HG02588 (cell line): ENCODE data around the gene FOSL1.
A peak's percentile ranks its signal among the peaks of the same experiment; 100 is the strongest.
"Not testable (repeated sequence)": the region's sequence is repeated elsewhere in the genome, so short reads cannot be mapped to it uniquely, and the experiment has no call there.

Source experiments
- ATAC-seq: cut with Tn5 transposase; IDR thresholded peaks from one replicate; pipeline ENCODE4 v1.9.1; 2021; ENCODE audit warnings: mild to moderate bottlenecking, moderate library complexity; ENCODE audit not compliant: unreplicated experiment

Gene FOSL1

DNA sequence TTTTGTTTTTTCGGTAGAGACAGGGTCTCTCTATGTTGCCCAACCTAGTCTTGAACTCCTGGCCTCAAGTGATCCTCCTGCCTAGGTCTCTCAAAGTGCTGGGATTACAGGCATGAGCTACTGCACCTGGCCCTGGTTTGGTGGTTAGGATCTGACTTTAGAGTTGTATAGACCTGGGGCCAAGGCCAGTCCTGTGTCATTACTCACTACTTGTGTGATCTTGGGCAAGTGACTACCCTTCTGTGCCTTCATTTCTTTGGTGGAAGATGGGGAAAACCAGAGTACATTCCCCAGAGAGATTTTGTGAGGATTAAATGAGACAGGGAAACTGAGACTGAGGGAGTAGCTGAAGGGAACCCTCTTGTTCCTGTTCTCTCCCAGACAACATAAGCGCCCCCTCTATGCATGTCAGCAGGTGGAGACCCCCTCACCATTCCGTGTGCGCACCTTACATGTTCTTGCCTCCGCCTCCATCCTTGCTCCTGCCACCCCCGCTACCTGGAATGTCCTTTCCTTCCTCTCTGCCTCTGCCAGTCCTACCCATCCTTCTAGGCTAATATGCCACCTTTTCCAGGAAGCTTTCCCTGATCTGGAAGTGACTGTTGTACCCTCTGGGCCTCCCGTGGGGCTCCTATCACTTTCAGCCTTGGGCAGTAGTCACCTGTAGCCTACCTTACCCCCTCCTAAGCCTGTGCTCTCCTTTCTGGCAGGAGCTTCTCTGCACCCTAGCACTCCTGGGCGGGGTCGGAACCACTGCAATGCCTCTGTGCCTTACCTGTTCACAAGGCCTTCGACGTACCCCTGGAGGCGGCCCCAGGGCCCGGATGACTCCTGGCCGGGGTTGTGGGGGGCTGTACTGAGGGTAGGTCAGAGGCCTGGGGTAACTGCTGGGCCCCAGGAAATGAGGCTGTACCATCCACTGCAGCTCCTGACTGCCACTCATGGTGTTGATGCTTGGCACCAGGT lies 3.9 kb downstream of the FOSL1 start:
- ATAC-seq, result no peak

DNA sequence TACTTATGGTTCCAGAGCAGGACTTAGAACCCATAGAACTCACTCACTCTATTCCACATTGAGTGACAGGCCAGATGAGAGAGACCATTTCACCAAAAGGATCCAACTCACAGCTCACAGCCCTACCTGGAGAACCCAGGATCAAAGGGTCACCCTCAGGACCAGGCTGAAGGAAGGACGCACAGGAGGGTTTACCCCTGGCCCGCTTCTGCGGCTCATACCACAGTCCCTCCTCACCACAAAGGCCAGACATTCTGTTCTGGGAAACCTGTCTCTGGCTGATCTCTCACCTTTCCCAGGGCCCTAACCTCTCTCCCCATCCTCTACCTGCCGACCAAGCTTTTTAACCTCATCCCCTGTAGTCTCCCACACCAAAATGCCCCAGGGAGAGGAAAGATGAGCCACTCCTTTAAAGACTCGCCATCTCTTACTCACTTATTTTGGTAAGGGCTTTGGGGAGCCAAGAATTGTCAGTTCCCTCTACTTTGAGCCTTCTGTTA lies 4.7 kb downstream of the FOSL1 start:
- no peak for ATAC-seq

DNA sequence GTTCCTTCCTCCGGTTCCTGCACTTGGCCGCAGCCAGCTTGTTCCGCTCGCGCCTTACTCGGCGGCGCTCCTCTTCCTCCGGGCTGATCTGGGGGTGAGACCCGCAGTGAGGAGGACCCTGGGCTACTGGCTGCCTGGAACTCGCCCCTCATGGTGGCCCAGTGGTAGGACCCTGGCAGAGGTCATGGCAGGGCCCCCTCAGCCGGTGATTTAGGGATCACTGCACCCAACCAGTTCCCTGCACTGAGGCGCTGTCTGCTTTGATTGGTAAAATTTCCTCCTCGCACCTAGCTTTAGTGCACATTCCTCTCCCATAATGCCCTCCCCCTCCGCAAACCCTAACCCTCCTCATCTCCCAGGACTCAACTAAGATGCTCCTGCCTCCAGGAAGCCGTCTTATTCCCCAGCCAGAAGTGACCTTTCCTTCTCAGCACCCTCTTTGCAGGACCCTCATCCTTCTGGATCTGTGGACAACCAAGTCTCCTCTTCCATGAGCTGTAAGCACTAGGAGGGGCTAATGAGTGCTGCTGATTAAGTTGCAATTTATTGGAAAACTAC lies 6.1 kb downstream of the FOSL1 start:
- no peak for ATAC-seq

DNA sequence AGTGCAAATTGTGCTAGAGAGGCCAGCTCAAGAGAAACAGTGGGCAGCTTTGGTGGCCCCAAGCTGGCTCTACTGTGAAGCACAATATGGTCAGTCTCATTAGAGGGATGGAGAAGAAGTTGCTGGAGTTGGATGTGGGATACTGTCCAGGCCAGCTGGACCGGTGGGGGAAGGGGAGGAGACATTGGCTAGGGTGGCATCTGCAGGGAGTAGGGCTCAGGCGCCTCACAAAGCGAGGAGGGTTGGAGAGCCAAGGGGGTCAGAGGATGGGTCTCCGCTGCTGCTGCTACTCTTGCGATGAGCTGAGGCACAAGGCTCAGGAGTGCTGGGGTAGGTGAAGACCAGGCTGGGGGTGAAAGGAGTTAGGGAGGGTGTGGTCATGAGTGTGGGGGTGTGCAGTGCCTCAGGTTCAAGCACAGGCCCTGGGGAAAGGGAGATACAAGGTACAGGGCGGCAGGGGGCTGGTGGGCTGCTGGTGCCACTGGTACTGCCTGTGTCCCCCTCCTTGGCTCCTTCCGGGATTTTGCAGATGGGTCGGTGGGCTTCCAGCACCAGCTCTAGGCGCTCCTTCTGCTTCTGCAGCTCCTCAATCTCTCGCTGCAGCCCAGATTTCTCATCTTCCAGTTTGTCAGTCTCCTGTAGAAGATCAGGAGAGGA lies 7.4 kb downstream of the FOSL1 start:
- no peak for ATAC-seq

DNA sequence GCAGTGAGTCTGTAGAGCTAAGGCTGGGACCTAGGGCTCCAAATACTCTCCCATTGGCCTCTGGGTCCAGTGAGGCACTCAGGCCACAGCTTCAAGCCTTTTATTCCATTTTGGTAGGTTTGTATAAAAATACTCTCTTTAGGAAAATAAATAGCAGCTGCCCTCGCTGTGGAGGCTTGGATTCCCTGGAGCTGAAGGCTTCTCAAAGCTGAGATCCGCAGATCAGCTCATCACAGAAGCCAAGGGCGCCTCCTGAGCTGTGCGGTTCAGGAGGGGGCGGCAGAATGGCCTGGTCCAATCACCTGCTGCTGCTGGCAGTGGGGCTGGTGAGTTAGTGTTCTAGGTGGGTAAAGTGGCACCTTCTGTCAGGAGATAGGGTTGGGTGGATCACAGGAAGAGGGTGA lies 8.0 kb downstream of the FOSL1 start:
- not testable (repeated sequence) for ATAC-seq

DNA sequence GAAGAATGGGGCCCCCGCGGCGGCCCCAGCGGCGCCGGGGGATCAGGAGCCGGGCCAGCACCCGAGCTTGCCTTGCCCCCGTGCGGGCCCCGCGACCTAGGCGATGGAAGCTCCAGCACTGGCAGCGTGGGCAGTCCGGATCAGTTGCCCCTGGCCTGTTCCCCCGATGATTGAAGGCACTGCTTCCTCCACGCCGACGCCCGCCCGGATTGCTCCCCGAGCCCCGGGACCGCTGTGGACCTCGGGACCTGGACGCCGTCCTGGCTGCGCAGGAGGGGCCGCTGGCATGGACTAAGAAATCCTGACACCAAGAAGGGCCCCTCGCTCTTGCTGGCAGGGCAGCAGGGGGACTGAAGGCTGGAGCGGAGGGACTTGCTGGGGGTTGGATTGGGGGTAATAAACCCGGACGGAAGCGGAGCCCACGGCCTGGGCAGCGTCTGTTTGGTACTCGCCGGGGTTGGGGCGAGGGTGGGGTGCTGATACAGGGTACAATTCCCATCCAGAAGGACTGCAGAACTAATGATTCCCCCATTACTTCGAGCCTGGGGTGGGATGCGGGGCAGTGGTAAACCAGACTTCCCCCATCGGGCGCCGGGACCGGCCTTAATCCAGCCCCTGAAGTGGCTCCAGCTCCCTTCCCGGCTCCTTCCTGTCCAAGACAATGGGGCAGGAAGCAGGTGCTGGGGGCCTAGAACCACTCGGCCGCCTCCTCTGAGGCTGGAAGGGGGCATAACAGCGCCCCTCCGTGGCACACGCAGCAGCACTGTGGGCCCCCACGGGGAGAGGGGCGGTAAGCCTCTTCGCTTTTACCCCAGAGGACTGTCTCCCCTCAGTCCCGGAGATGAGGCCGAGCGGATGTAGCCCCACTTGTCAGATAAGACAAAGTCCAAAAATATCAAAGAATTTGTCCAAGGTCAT lies 8.7 kb downstream of the FOSL1 start:
- ATAC-seq, result no peak

DNA sequence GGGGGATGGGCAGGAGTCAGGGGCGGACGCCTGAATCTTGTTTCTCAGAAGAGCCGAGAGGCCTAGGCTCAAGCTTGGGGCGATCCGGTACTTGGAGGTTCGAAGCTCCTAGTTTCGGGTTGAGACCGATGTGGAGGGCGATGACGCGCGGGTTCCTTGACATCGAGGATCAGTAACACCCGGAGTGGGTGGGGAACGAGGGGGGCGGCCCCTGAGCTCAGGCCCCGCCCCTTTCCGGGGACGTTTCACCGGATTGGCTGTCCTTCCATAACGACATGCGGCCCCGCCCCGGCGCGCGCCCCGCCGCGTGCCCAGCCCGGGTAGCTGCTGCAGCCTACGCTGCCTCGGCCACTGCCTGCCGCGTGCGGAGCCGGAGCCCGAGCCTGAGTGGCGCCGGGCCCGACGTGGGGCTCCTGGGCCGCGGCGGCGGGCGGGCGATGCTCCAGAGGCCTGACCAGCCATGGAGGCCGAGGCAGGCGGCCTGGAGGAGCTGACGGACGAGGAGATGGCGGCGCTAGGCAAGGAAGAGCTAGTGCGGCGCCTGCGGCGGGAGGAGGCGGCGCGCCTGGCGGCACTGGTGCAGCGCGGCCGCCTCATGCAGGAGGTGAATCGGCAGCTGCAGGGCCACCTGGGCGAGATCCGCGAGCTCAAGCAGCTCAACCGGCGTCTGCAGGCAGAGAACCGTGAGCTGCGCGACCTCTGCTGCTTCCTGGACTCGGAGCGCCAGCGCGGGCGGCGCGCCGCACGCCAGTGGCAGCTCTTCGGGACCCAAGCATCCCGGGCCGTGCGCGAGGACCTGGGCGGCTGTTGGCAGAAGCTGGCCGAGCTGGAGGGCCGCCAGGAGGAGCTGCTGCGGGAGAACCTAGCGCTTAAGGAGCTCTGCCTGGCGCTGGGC lies 9.6 kb downstream of the FOSL1 start, which contains the start of gene CCDC85B:
Gene CCDC85B, plus strand, starts transcription at position 350 of the 895 bp plus-strand sequence. Its CDS starts 111 bp downstream, at position 461.
- ATAC-seq, result peak; percentile 49

DNA sequence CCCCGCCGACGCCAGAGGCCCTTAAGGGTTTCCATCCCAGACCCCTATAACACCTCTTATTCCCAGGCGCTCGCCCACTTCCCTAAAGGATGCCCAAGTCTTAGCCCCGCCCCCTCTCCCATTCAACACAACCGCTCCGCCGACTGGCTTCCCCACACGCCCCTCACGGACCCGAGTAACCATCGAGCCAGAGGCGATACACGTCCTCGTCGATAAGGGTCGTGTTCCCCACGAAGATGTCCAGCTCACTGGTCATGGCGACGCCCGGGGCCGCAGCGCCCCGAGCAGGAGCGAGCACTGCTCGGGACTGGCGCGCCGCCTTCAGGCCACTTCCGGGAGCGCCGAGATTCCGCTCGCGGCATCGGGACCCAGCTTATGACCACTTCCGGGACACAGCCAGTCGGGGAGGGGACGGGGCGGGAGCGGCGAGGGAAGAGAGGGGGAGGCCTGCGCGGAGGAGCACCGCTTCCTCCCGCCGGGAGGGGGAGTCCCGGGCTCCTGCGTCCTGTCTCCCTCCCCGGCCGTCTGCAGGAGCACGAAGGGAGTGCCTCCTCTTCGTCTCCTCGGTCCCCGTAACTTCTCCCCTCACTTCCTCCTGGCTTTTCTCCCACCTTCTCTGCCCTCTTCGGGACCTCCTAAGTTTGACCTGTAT lies 11.9 kb downstream of the FOSL1 start, which contains the start of gene FIBP:
Gene FIBP, minus strand, starts transcription at position 309 of the 652 bp plus-strand sequence. Its CDS starts 53 bp downstream, at position 256.
- peak; percentile 58 for ATAC-seq

DNA sequence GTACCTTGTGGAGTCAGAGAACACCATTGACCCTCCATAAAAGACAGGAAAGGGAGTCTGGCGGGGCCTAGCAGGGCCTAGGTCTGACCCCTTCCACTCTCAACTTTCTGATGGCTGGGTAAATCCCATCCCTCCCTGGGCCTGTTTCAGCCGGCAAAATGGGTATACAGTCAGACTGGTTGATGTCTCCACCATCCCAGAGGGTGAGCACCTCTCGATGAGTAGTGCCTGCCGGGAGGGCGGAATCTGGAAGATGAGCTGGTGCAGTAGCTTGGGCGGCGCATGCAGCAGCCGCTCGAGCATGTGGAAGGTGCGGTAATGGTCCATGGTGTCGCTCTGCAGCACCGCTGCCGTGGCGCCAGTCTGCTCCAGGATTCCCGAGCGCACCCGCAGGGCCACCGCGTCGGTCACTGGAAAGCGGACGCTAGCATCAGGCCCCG lies 12.4 kb downstream of the FOSL1 start:
- ATAC-seq, result no peak

DNA sequence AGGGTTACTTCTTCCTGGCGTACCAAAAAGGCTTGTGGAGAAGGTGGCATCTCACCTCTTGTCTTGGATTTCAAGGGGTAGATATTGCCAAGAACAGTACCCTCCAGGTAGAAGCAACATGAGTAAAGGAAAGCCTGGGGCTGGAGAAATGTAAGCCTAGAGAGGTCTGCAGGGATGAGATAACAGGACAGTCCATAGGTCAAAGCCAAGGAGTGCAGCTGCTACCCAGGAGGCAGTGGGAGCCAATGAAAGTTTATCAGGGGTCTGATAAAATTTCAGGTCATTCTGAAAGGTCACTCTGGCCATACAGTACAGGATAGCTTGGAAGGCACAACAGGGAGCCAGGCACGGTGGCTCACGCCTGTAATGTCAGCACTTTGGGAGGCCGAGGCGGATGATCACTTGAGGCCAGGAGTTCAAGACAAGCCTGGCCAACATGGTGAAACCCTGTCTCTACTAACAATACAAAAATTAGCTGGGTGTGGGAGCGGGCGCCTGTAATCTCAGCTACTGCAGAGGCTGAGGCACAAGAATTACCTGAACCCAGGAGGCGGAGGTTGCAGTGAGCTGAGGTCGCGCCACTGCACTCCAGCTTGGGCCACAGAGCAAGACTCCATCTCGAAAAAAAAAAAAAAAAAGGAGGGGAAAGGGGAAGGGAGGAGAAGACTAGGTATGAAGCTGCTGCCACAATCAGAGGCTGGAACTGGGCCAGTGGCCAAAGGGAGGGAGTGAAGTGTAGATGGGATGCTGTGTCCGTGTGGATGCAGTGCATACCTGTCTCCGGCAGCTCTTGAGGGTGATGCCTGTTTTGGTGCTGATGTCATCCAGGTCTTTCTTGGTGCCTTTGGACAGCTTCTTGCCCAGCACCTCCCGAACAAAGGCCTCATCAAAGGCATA lies 13.1 kb downstream of the FOSL1 start:
- no peak for ATAC-seq

DNA sequence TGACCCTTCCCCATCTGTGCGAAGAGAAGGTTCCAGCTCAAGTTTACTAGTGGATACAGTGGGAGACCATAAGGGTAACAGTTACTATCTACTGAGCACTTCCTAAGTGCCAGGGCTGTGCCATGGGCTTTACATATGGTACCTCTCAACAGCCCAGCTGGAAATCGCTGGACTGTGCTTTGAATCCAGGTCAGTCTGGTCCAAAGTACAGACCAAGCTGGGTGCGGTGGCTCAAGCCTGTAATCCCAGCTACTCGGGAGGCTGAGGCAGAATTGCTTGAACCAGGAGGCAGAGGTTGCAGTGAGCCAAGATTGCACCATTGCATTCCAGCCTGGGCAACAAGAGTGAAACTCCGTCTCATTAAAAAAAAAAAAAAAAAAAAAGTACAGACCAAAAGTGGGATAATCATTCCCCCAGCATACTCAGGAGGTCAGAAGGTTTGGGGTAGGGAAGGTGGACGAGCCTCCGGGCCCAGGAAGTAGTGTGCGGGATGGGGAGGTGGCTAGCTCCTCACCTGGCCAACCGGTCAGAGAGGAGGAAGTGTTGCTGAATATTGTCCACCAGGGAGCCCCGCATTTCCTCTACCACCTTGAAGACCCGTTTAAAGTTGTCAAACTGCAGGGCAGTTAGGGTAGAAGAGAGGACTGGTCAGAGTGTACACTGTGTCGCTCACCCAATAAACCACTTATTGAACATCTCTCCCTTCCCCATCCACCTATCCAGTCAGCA lies 14.2 kb downstream of the FOSL1 start:
- ATAC-seq, result no peak

DNA sequence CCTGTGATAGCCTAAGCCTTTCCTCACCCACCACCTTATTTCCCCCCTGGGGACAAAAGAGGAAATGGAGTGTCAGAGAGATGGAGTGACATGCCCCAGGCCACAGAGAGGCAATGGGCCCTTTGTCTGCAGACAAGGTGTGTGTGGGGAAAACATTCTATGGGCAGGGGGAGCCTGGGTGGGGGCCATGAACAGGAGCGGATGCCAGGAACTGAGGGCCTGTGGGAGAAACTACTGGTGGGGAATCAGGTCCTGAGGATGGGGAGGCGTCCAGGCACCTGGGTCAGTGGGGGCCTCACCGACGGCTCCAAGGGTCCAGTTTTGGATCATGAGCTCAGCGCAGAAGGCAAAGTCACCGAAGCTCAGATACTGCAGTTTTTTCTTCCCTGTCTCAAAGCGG lies 15.0 kb downstream of the FOSL1 start:
- ATAC-seq, result no peak

DNA sequence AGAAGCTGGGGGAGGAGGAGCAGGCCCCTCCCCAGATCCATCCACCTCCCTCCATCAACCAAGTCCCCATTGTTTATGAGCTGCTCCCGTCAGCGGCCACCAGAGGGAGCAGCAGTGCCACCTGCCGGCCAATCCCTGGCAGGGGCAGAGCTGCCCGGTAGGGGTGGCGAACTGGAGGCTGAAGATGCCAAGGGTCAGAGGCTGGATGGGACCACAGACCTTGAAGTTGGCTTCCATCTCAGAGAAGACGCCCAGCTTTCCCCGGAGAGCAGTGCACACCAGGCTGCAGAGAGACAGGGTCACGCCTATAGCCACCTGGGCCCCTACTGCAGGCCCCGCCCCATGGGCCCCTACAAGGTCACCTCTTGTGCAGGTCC lies 15.5 kb downstream of the FOSL1 start:
- ATAC-seq, result no peak

DNA sequence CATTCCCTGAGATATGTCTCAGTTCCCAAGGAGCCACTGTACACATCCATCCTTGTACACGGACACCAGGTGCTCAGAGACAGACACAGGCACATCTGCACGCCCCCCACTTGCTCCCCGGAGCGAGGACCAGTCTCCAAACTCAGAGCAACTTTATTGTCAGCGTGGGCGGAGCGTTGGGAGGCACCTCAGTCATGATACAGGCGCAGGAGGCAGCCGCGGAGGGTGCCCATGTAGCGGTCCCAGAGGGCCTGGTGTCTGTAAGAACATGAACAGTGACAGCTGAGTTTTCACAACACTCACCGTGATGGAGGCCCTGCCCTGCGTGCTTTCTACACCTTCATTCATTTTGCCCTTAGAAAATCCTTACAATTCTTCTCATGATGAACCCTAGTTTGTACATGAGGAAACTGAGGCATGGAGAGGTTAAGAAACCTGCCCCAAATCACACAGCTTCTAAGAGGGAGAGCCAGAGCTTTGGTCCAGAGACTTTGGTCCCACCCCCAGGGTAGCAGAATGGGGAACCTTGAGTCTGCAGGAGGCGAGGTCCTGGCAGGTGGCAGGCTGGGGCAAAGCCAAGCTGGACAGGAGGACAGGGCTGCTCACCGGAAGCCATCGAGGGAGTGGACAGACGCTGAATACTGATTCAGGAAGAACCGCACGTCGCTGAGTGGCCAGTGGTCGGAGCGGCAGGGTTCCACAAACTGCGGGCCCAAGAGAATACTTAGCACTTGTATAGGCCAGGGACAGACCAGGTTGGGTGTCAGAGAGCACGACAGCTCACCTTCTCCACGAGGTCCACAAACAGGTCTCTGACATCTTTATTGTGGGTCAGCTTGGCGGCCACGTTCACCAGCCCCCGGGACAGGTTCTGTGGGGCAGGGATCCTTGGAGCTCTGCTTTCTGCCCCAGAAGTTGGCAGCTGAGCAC lies 16.1 kb downstream of the FOSL1 start:
- ATAC-seq, result no peak

DNA sequence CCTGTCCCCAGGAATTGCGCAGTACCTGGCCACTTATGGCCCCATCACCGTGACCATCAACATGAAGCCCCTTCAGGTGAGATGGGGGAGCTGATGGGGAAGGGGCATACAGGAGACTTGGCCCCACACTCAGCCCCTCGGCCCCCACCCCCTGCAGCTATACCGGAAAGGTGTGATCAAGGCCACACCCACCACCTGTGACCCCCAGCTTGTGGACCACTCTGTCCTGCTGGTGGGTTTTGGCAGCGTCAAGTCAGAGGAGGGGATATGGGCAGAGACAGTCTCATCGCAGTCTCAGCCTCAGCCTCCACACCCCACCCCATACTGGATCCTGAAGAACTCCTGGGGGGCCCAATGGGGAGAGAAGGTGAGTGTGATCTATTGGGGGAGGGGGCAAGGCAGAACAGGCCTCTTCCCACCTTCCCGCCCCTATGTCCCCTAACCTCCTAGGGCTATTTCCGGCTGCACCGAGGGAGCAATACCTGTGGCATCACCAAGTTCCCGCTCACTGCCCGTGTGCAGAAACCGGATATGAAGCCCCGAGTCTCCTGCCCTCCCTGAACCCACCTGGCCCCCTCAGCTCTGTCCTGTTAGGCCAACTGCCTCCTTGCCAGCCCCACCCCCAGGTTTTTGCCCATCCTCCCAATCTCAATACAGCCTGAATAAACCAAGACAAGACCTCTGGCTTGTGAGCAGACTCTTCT lies 17.0 kb downstream of the FOSL1 start:
- no peak for ATAC-seq
